DND-41 (cell line): Measurements from ENCODE around the gene TEX22.

ENCODE experiments used
- ATAC-seq: fragments of 200-7000 bp; cut with Tn5 transposase; 3 replicates; pipeline ENCODE4 v1.9.1; 2021; ENCODE audit warnings: low read depth; ENCODE audit not compliant: insufficient read depth
- DNase-seq: peaks from one replicate; pipeline ENCODE4 v3.0.0-alpha.2; 2020
- H2AFZ ChIP-seq: 2 replicates; pipeline ENCODE4 v1.6.0; 2012; ENCODE audit warnings: low read depth, low read length
- H3K27ac ChIP-seq: 2 replicates; pipeline ENCODE4 v1.5.1; 2012; ENCODE audit warnings: low read length, inconsistent platforms
- H3K27me3 ChIP-seq: fragments of 200-600 bp; sonication (generic); 2 replicates; pipeline ENCODE4 v1.6.0; 2012; ENCODE audit warnings: low read length, mild to moderate bottlenecking, inconsistent platforms; ENCODE audit not compliant: insufficient read depth, poor library complexity
- H3K36me3 ChIP-seq: 2 replicates; pipeline ENCODE4 v1.5.1; 2012; ENCODE audit warnings: low read length, inconsistent platforms; ENCODE audit not compliant: insufficient read depth
- H3K4me1 ChIP-seq: 2 replicates; pipeline ENCODE4 v1.5.1; 2012; ENCODE audit warnings: mild to moderate bottlenecking, low read length; ENCODE audit not compliant: insufficient read depth
- H3K4me2 ChIP-seq: 2 replicates; pipeline ENCODE4 v1.6.0; 2012; ENCODE audit warnings: mild to moderate bottlenecking, moderate library complexity, low read length, inconsistent platforms; ENCODE audit not compliant: insufficient read depth
- H3K4me3 ChIP-seq, 2 experiments: fragments of 200-600 bp in 1 of 2; shearing (Covaris generic) in 1 of 2; 2 replicates each; pipeline ENCODE4 v1.5.1; 2012 to 2016; ENCODE audit warnings: inconsistent platforms in 2 of 2, low read length in 2 of 2, mild to moderate bottlenecking in 2 of 2, low read depth in 1 of 2, moderate library complexity in 1 of 2
- H3K79me2 ChIP-seq: 2 replicates; pipeline ENCODE4 v1.6.0; 2012; ENCODE audit warnings: low read length, inconsistent platforms; ENCODE audit not compliant: insufficient read depth
- H3K9ac ChIP-seq: 2 replicates; pipeline ENCODE4 v1.6.0; 2012; ENCODE audit warnings: low read depth, mild to moderate bottlenecking, inconsistent platforms, low read length, moderate library complexity
- H3K9me3 ChIP-seq: 2 replicates; pipeline ENCODE4 v1.5.1; 2012; ENCODE audit warnings: low read length, moderate library complexity, mild to moderate bottlenecking, inconsistent platforms; ENCODE audit not compliant: insufficient read depth, severe bottlenecking
- H4K20me1 ChIP-seq: 2 replicates; pipeline ENCODE4 v1.6.0; 2012; ENCODE audit warnings: low read length; ENCODE audit not compliant: insufficient read depth
- CTCF ChIP-seq: IDR thresholded peaks from 2 replicates; pipeline ENCODE4 v1.5.1; 2012; ENCODE audit warnings: borderline replicate concordance, low read length, moderate library complexity, mild to moderate bottlenecking; ENCODE audit not compliant: poor library complexity, severe bottlenecking; ENCODE audit errors: extremely low read depth
- EZH2 ChIP-seq: IDR thresholded peaks from 3 replicates; pipeline ENCODE4 v1.6.1; 2012; ENCODE audit warnings: borderline replicate concordance, low read depth, mild to moderate bottlenecking, moderate library complexity, low read length, inconsistent platforms; ENCODE audit not compliant: severe bottlenecking

Gene TEX22

GRCh38 chr14:105365101-105365500 is 33.2 kb upstream of the TEX22 start:
- no peaks in the 10 kb centered on the region for H3K79me2 ChIP-seq
- peaks cover 18% of the 10 kb centered on the region for H3K36me3 ChIP-seq
- TF ChIP-seq CTCF = no peak
- no peak for TF ChIP-seq EZH2
- H3K4me2 ChIP-seq = peak overlapping the region; percentile 98
- H3K27ac ChIP-seq = peak overlapping the region; percentile 54
- peak overlapping the region; percentile 6 to 57; a peak in 3 of 4 replicates for H3K4me3 ChIP-seq
- no peak for ATAC-seq
- H3K4me1 ChIP-seq = peaks cover 15% of the 10 kb centered on the region
- peaks cover 17% of the 10 kb centered on the region for H4K20me1 ChIP-seq
- DNase-seq = no peak
- no peaks in the 10 kb centered on the region for H3K27me3 ChIP-seq
- H2AFZ ChIP-seq = no peak overlapping the region
- H3K9me3 ChIP-seq = no peaks in the 10 kb centered on the region
- peak overlapping the region; percentile 55 for H3K9ac ChIP-seq

GRCh38 chr14:105365681-105366080 is 32.7 kb upstream of the TEX22 start:
- ATAC-seq (no peak), DNase-seq (no peak)
- Histone ChIP-seq H3K9me3 (no peaks in the 10 kb centered on the region), H3K27ac (no peak overlapping the region), H4K20me1 (peaks cover 17% of the 10 kb centered on the region), H2AFZ (no peak overlapping the region), H3K4me2 (peak overlapping the region; percentile 98), H3K4me3 (no peak overlapping the region), H3K4me1 (peaks cover 15% of the 10 kb centered on the region), H3K79me2 (no peaks in the 10 kb centered on the region), H3K9ac (peak overlapping the region; percentile 55; the same call in 1 of the 2 replicates), H3K36me3 (peaks cover 18% of the 10 kb centered on the region), H3K27me3 (no peaks in the 10 kb centered on the region)
- TF ChIP-seq EZH2 (no peak), CTCF (no peak)

- H3K9ac ChIP-seq = no peak overlapping the region
- no peak overlapping the region for H2AFZ ChIP-seq
- H4K20me1 ChIP-seq = peaks cover 17% of the 10 kb centered on the region
- H3K36me3 ChIP-seq = peaks cover 18% of the 10 kb centered on the region
- no peaks in the 10 kb centered on the region for H3K27me3 ChIP-seq
- ATAC-seq (no peak), DNase-seq (no peak)
- H3K4me1 ChIP-seq = peaks cover 15% of the 10 kb centered on the region
- no peak overlapping the region for H3K4me2 ChIP-seq
- no peaks in the 10 kb centered on the region for H3K79me2 ChIP-seq
- no peak for TF ChIP-seq EZH2
- TF ChIP-seq CTCF = no peak
- no peak overlapping the region for H3K4me3 ChIP-seq
- H3K27ac ChIP-seq = no peak overlapping the region
- H3K9me3 ChIP-seq = no peaks in the 10 kb centered on the region
Observed at GRCh38 chr14:105366386-105367074, 31.8 kb upstream of the TEX22 start.
